GM12878 (cell line): ENCODE data around the gene RNF112. TPM values are rescaled to one million over a fixed set of nuclear protein-coding genes. Genes with fewer than 3 reads are reported as not detected.

Experiments
- BHLHE40 ChIP-seq, 2 experiments: fragments of 450-650 bp in 1 of 2; IDR thresholded peaks; 2 replicates each; pipeline ENCODE4 v1.6.1; 2011 to 2017; ENCODE audit warnings: low read depth in 2 of 2, borderline replicate concordance in 1 of 2, improper control_type of control experiment in 1 of 2, low read length in 1 of 2, mild to moderate bottlenecking in 1 of 2
- BMI1 ChIP-seq: fragments of 450-650 bp; IDR thresholded peaks from 2 replicates; pipeline ENCODE4 v1.6.1; 2016; ENCODE audit warnings: mild to moderate bottlenecking, moderate library complexity, borderline replicate concordance
- CUX1 ChIP-seq: IDR thresholded peaks from 2 replicates; pipeline ENCODE4 v1.6.1; 2012; ENCODE audit warnings: improper control_type of control experiment, low read depth, low read length; ENCODE audit not compliant: insufficient replicate concordance
- PML ChIP-seq: IDR thresholded peaks from 2 replicates; pipeline ENCODE4 v1.6.1; 2012; ENCODE audit warnings: low read length, inconsistent platforms
- POU2F2 ChIP-seq: IDR thresholded peaks from 3 replicates; pipeline ENCODE4 v1.6.1; 2011; ENCODE audit warnings: low read depth, mild to moderate bottlenecking, low read length, borderline replicate concordance
- ZBED1 ChIP-seq: IDR thresholded peaks from 2 replicates; pipeline ENCODE4 v1.6.1; 2016; ENCODE audit warnings: borderline replicate concordance
- ZNF207 ChIP-seq: fragments of 450-650 bp; IDR thresholded peaks from 2 replicates; pipeline ENCODE4 v1.6.1; 2014; ENCODE audit warnings: antibody characterized with exemption, mild to moderate bottlenecking, borderline replicate concordance
- polyA plus RNA-seq, 11 experiments: library from polyadenylated mRNA; depleted of rRNA in 4 of 11; unstranded in 6 of 11; stranded (reverse) in 5 of 11; fragments of >200 nt; fragmentation: Nextera tagmentation in 4 of 11; fragmentation: Illumina TruSeq in 1 of 11; extraction: Ambion mirVana in 4 of 11; extraction: Trizol in 1 of 11; gene quantifications; 1 replicate in 1 of 11; 2 replicates in 10 of 11; pipeline versions ENCODE4 v1.2.1 to v1.2.3, GENCODE V29; 2011 to 2016; ENCODE audit warnings: inconsistent platforms in 2 of 11, missing spikeins in 2 of 11, low read depth in 1 of 11
- total RNA-seq, 4 experiments: library from RNA; depleted of rRNA in 3 of 4; stranded (reverse); fragments of >200 nt in 3 of 4; fragmentation: Illumina TruSeq in 1 of 4; extraction: Trizol in 1 of 4; gene quantifications; 2 replicates each; pipeline versions ENCODE4 v1.2.1 to v1.2.3, GENCODE V29; 2013 to 2021

Gene RNF112
- total and polyA plus RNA-seq, 10 of the 15 experiments (the other 5 are each of a cell fraction or from before 2014, with no cell fraction given): not detected

DNA sequence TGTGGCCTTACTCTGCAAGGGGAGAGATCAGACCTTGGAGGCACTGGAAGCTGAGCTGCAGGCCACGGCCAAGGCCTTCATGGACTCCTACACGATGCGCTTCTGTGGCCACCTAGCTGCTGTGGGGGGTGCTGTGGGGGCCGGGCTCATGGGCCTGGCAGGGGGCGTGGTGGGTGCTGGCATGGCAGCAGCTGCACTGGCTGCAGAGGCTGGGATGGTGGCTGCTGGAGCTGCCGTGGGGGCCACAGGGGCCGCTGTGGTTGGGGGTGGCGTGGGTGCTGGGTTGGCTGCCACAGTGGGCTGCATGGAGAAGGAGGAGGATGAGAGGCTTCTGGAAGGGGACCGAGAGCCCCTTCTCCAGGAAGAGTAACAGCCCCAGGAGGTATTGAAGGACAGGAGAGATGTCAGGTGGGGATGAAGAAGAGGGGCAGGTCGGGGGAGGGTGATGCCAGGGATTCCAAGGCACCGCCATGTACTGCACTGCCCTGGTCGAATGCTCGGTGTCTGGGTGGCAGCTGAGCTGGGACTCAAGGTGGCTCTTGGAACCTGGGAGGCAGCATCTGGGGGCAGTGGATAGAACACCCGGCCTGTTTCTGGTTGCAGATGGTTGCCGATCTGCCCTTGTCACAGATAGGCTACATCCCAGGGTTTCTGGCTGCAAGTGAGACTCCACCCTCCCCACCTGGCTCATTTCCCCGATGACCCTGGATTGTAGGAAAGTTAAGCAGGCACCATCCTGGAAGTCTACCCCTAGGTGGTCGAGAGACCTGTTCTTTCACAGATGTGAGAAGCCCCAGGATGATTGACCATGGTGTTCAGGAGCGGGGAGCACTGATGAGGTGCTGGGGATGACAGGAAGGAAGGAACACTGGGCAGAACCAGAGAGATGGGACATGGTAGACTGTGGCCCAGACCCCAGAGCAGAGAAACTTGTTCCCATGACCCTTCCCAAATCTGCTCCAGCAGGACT lies 5.1 kb downstream of the RNF112 start (continued):
- TF ChIP-seq BMI1 (no peak), ZBED1 (no peak), BHLHE40 (IDR thresholded peaks at IDR 0.05; ENCODE audit: borderline replicate concordance in 1 of 2, low read depth in 2 of 2, low read length in 1 of 2) (no peak), POU2F2 (no peak), CUX1 (no peak), PML (no peak), ZNF207 (no peak)
